ENCODE measurements around the gene PIKFYVE.
"Not testable (repeated sequence)": the region's sequence is repeated elsewhere in the genome, so short reads cannot be mapped to it uniquely, and the experiment has no call there.

Gene PIKFYVE

DNA sequence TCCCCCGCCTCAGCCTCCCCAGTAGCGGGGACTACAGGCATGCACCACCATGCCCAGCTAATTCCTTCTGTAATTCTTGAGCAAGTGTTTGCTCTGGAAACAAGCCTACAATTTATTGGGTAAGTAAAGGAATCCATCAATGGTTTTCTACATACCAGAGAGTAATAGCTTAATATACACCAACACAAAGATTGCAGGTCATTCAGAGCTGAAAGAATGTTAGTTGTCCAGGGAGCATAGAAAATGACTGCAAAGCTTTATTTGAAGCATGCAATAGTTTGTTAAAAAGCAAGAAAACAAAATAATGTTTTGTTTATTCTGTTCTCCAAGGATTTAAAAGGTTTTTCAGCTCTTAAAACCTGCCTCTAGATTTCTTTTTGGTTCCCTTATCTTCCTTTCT is 16.8 kb upstream of the PIKFYVE start:
- no peaks in the 10 kb centered on the region for H3K27me3 Mint-ChIP-seq
- DNase-seq (no peak), ATAC-seq (replicated peaks) (no peak)
- peaks cover 8 to 11% of the 10 kb centered on the region in 2 donors for H3K4me1 Mint-ChIP-seq (ENCODE audit: low read depth in 2 of 2)
- peaks cover 50% of the 10 kb centered on the region for H3K36me3 Mint-ChIP-seq (ENCODE audit: insufficient read depth)
- no peak overlapping the region for H3K27ac Mint-ChIP-seq
- no peaks in the 10 kb centered on the region for H3K9me3 Mint-ChIP-seq
- H3K4me3 Mint-ChIP-seq: no peak overlapping the region

DNA sequence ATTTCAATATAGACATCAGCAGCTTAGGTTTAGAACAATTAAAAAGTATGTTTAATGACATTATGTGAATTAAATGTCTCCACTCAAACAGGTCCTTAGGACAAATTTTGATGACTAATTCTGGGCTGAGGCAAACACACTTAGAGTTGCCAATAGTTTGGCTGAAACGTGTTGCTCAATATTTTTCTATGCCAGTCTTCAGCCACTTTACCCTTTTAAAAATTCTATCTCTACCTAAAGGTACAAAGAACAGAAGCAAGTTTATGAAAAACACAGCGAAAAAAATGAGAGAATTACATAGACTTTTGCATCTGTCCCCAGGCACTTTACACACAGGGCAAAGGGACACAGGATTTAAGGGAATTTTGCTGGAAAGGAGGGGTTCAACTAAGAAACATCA is 15.7 kb upstream of the PIKFYVE start:
- ATAC-seq (replicated peaks): no peak
- Mint-ChIP-seq H3K27ac (no peak overlapping the region), H3K36me3 (ENCODE audit: insufficient read depth) (peaks cover 53% of the 10 kb centered on the region), H3K27me3 (no peaks in the 10 kb centered on the region), H3K9me3 (no peaks in the 10 kb centered on the region), H3K4me3 (no peak overlapping the region), H3K4me1 (ENCODE audit: low read depth in 2 of 2) (peaks cover 17% of the 10 kb centered on the region in 2 donors)
- no peak for DNase-seq

DNA sequence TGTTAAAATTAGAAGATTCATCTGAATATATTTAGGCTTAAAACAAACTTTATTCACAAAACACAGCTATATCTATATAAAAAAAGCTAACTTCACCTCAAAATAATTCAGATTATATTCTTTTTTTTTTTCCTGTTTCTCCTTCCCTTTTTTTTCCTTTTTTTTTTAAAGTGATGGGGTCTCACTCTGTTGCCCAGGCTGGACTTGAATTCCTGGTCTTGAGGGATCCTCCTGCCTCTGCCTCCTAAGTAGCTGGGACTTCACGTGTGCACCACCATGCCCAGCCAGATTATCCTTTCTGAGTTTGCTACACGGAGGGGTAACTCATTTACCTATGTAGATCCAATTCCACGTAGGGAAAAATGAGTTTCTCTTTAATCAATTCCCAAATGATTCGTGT is 15.0 kb upstream of the PIKFYVE start:
- ATAC-seq (replicated peaks) (no peak), DNase-seq (no peak)
- Mint-ChIP-seq H3K27me3 (no peaks in the 10 kb centered on the region), H3K27ac (no peak overlapping the region), H3K4me1 (ENCODE audit: low read depth in 2 of 2) (peaks cover 17 to 21% of the 10 kb centered on the region in 2 donors), H3K9me3 (no peaks in the 10 kb centered on the region), H3K36me3 (ENCODE audit: insufficient read depth) (peaks cover 52% of the 10 kb centered on the region), H3K4me3 (no peak overlapping the region)

DNA sequence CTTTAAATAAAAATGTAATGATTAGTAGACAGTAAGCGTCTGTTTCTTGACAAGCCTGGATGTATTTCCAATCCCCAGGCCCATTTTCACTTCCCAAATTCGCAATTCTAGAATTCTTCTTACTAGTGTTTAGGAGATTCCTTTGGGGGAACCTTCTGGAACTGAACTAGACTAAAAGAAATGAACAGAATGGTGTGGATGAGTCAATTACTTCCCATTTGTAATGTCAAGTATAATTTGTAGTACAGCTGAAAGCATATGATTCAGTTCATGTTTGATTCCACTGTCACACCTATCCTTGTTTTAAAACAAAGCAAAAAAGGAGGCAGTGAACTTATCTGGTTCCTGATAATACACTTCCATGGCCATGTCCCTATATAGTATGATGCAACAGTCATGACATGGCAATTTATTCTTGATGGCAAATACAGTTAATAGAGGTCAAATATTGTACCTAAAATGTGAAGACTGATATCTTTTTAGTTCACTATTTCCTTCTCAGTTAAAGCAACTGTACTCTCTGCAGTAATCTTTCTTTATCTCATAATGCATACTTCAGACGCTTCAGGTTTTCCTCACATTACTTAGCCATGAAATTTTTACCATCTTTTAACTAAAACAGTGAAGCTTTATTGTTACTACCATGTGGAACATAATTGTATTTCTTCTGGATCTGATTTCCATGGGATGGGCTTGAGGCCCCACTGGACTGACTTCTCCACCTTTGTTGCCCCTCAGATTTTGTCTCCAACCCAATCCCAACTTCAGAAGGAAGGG is 13.2 kb upstream of the PIKFYVE start:
- Mint-ChIP-seq H3K4me1 (ENCODE audit: low read depth in 2 of 2) (peaks cover 17 to 21% of the 10 kb centered on the region in 2 donors), H3K9me3 (no peaks in the 10 kb centered on the region), H3K27ac (peak overlapping the region in 1 of 2 donors; percentile 69), H3K4me3 (peak overlapping the region in 1 of 2 donors; percentile 95), H3K36me3 (ENCODE audit: insufficient read depth) (peaks cover 38% of the 10 kb centered on the region), H3K27me3 (no peaks in the 10 kb centered on the region)
- ATAC-seq (replicated peaks) (no peak), DNase-seq (no peak)

DNA sequence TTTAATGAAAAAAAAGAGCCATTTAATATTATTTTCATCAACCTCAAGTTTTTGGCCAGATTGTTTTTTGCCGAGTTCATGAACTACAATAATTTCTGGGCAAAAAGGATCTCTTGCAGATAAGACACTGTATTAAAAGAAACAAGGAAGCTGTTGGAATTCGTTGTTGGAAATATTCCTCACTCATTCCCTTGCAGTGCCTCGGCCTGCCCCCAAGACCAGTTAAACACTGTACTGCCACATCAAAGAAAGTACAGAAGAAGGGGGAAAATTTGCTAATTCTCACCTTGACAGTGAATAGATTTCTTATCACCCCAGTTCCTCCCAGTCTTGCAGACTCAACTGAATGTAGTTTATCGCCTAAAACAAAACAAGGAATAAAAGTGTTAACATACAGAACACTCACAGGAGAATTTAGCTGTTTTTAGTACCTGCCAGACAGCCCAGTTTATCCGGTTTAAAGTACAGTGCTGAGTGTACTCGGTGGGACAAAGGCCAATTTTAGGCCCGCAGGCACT is 12.4 kb upstream of the PIKFYVE start:
- peak overlapping the region in 1 of 2 donors; percentile 69 for H3K27ac Mint-ChIP-seq
- DNase-seq: no peak

DNA sequence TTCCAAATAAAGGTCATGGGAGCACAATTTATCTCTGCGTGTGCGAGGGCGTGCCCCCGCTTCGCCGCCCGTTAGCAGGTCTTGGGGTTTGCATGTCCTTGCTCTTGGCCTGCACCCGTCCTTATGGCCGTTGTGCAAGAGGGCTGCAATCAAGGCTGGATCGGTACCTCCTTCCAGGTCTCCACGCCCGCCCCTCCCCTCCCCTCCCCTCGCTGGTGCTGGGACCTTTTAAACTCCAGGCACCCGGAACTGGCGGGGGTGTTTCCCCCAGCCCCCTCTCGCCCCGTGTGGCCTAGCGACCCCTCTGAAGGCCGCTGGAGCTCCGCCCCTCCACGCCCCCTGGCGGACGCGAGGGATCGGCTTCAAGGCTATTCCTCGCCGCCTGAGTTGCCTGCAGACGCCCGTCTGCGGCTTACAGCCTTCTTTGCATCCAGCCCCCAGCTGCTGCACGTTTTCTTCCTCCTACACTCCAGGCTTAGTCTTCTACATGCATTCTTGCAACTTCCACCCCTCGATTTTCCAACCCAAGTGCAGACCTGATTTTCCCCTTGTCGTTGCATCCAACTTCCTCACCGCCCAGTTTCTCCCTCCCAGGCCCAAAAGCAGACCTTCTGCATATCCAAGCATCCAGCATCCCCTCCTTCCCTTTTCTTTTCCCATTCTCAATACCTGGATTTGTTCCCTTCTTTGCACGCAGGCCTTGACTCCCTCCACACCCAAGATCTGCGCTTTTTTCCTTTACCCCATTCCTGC is 11.8 kb upstream of the PIKFYVE start:
- Mint-ChIP-seq H3K27ac (peak overlapping the region; percentile 69 to 77), H3K4me3 (peak overlapping the region; percentile 91 to 95), H3K4me1 (ENCODE audit: low read depth in 2 of 2) (peaks cover 17 to 21% of the 10 kb centered on the region in 2 donors), H3K9me3 (no peaks in the 10 kb centered on the region), H3K27me3 (no peaks in the 10 kb centered on the region), H3K36me3 (ENCODE audit: insufficient read depth) (peaks cover 25% of the 10 kb centered on the region)
- DNase-seq (peak; percentile 76 to 78 (median 78)), ATAC-seq (replicated peaks) (peak; percentile 76)

More for the DNA sequence above, 12.4 kb upstream of the PIKFYVE start:
- Mint-ChIP-seq H3K4me1 (ENCODE audit: low read depth in 2 of 2) (peaks cover 17 to 21% of the 10 kb centered on the region in 2 donors), H3K9me3 (no peaks in the 10 kb centered on the region), H3K4me3 (peak overlapping the region; percentile 91 to 95), H3K36me3 (ENCODE audit: insufficient read depth) (peaks cover 31% of the 10 kb centered on the region), H3K27me3 (no peaks in the 10 kb centered on the region)
- no peak for ATAC-seq (replicated peaks)

DNA sequence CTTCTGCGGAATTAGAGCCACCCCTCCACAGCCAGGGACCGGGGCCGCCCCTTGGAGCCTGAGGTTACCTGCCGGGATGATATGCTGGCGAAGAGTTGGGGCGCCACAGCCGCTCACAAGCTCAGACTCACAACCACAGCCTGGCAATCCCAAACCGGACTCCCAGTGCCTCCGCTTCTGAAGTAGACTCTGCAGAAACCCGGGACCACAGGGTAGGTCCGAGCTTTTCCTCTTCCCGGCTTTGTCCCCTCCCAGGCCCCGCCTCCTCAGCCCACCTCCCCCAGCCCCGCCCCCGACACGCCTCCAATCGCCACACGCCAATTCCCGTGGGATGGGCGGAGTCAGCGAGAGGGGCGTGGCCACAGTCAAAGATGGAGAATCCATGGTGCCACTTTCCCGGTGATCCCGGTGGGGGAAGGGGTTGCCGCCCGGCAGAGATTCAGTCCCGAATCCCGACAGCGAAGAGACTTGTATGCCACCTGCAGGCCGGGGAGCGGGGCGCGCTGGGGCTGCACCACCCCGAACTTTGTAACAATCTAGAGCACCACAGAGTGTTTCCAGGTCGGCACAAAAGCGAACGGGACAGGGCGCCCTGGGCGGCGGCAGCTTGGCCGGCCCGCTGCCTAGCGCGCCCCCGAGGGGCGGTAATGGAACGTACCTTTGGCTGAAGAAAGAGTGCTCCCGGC is 11.0 kb upstream of the PIKFYVE start, which contains the start of gene IDH1:
Gene IDH1 (minus strand): TSS at position 201 of the 686 bp plus-strand sequence. CDS start 3,520 bp downstream, outside the sequence.
- Mint-ChIP-seq H3K36me3 (ENCODE audit: insufficient read depth) (peaks cover 20% of the 10 kb centered on the region), H3K27me3 (no peaks in the 10 kb centered on the region), H3K4me1 (ENCODE audit: low read depth in 2 of 2) (peaks cover 17 to 21% of the 10 kb centered on the region in 2 donors), H3K4me3 (peak within 1 kb of the TSS; percentile 91 to 95), H3K9me3 (no peaks in the 10 kb centered on the region), H3K27ac (peak within 1 kb of the TSS; percentile 69 to 77)
- ATAC-seq (replicated peaks) (peak; percentile 77), DNase-seq (peak; percentile 92 to 95 (median 95))

DNA sequence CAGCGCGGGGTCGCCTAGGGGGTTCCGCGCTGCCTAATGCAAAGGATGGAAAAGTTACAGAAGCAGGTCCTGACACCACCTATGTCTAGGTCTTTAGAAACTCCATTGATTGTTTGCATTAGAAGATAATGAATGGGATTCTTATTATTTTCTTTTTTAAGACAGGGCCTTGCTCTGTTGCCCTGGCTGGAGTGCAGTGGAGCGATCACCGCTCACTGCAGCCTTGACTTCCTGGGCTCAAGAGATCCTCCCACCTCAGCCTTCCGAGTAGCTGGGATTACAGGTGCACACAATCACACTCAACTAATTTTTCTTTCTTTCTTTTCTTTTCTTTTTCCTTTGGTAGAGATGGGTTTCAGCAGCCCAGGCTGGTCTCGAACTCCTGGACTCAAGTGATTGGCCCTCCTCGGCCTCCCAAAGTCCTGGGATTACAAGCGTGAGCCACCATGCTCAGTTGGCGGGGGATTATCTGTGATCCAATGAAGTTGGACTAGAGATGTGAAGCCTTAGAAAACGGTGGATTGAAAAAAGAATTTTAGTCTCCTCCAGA is 10.4 kb upstream of the PIKFYVE start:
- H3K9me3 Mint-ChIP-seq: no peaks in the 10 kb centered on the region
- ATAC-seq (replicated peaks) (no peak), DNase-seq (no peak)
- peak overlapping the region; percentile 91 to 95 for H3K4me3 Mint-ChIP-seq
- no peaks in the 10 kb centered on the region for H3K27me3 Mint-ChIP-seq
- H3K4me1 Mint-ChIP-seq (ENCODE audit: low read depth in 2 of 2): peaks cover 17 to 21% of the 10 kb centered on the region in 2 donors
- peak overlapping the region; percentile 69 to 77 for H3K27ac Mint-ChIP-seq
- peaks cover 14% of the 10 kb centered on the region for H3K36me3 Mint-ChIP-seq (ENCODE audit: insufficient read depth)

DNA sequence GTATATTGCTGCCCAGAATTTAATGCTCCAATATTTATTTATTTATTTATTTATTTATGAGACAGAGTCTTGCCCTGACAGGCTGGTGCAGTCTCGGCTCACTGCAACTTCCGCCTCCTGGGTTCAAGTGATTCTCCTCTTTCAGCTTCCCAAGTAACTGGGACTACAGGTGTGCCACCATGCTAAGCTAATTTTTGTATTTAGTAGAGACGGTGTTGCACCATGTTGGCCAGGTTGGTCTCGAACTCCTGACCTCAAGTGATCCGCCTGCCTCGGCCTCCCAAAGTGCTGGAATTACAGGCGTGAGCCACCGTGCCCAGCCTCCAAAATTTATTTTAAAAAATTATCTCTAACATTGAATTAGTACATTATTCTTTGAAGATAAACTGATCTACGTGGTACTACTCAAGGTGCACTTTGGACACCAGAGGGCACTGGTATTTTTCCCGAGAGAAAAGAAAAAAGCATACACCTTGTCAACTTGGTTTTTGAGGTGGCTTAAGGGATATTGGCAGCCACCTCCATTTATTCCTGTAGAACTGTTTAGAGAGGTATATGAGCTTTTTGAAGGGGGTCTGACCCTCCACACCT is 9.8 kb upstream of the PIKFYVE start:
- Mint-ChIP-seq H3K9me3 (no peaks in the 10 kb centered on the region), H3K4me3 (peak overlapping the region; percentile 27 to 95)

DNA sequence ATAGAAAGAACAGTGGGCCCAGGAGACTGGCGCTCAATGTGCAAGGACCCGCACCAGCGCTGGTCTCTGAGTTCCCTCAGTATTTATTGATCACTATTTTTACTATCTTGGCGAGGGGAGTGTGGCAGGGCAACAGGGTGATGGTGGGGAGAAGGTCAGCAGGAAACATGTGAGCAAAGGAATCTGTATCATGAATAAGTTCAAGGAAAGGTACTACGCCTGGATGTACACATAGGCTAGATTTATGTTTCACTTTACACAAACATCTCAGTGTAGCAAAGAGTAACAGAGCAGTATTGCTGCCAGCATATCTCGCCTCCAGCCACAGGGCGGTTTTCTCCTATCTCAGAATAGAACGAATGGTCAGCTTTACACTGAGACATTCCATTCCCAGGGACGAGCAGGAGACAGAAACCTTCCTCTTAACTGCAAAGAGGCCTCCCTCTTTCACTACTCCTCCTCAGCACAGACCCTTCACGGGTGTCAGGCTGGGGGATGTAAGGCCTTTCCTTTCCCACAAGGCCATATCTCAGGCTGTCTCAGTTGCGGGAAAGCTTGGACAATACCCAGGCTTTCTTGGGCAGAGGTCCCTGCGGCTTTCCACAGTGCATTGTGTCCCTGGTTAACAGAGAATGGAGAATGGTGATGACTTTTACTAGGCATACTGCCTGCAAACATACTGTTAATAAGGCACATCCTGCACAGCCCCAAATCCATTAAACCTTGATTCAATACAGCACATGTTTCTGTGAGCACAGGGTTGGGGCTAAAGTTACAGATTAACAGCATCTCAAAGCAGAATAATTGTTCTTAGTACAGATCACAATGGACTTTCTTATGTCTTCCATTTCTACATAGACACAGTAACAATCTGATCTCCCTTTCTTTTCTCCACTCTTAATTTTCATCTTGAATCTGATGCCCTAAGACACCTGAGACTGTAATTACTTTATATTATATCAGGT is 8.9 kb upstream of the PIKFYVE start:
- ATAC-seq (replicated peaks); H3K36me3 Mint-ChIP-seq (ENCODE audit: insufficient read depth); H3K9me3 Mint-ChIP-seq; H3K4me3 Mint-ChIP-seq; DNase-seq; H3K27me3 Mint-ChIP-seq; H3K27ac Mint-ChIP-seq: not testable (repeated sequence)
- peaks cover 17 to 21% of the 10 kb centered on the region in 2 donors for H3K4me1 Mint-ChIP-seq (ENCODE audit: low read depth in 2 of 2)

More for the DNA sequence above, 9.8 kb upstream of the PIKFYVE start:
- ATAC-seq (replicated peaks): no peak
- Mint-ChIP-seq H3K4me1 (ENCODE audit: low read depth in 2 of 2) (peaks cover 17 to 21% of the 10 kb centered on the region in 2 donors), H3K27ac (peak overlapping the region; percentile 69 to 77), H3K27me3 (no peaks in the 10 kb centered on the region), H3K36me3 (ENCODE audit: insufficient read depth) (peaks cover 7% of the 10 kb centered on the region)
- no peak for DNase-seq

DNA sequence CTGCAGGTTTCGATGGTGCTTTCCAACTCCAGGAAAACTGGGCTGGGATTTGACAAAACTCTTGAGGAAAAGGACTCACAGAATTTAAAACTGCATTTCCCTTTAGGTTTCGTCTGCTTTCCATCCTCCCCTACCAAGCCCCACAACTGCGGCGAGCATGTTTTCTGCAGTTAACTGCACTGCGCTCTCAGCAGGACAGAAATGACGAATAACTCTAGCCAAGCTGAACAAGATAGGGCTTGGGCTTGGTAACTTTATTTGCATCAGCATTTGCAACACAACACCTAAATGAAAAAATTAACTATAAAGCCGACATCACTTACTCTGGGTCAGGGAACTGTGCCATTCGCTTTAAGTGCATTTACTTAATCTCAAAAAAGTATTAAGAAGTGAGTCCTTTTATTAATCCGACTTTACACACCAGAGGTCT is 669 bp upstream of the PIKFYVE start:
- Mint-ChIP-seq H3K4me1 (ENCODE audit: low read depth in 2 of 2) (peaks cover 25 to 45% of the 10 kb centered on the region in 2 donors), H3K9me3 (no peaks in the 10 kb centered on the region), H3K36me3 (ENCODE audit: insufficient read depth) (peaks cover 11% of the 10 kb centered on the region), H3K4me3 (peak overlapping the region; percentile 96 to 97), H3K27me3 (no peaks in the 10 kb centered on the region), H3K27ac (peak overlapping the region; percentile 96 to 97)
- peak; percentile 58 for ATAC-seq (replicated peaks)
- peak; percentile 43 to 53 (median 44) for DNase-seq

DNA sequence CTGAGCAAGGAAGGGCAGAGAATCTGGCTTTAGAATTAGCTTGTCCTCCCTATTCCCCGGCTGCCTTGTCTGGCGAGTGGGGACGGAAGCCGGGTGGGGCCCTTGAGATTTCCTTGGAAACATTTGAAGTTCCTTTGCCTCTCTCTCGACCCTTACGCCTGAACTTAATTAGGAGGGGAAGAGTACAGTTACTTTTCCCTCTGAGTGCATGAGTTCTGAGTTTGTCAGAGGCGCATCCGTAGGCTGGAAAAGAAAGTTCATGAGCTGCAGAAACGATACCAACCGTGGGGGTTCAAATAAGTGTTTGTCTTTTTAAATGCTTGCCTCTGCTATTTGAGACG is 468 bp downstream of the PIKFYVE start:
- DNase-seq (no peak), ATAC-seq (replicated peaks) (peak; percentile 6)
- Mint-ChIP-seq H3K27me3 (no peaks in the 10 kb centered on the region), H3K36me3 (ENCODE audit: insufficient read depth) (peaks cover 20% of the 10 kb centered on the region), H3K4me3 (peak overlapping the region; percentile 96 to 97), H3K4me1 (ENCODE audit: low read depth in 2 of 2) (peaks cover 25 to 51% of the 10 kb centered on the region in 2 donors), H3K27ac (peak overlapping the region; percentile 96 to 97), H3K9me3 (no peaks in the 10 kb centered on the region)

Measured in effector memory CD8-positive, alpha-beta T cell (primary cell).